Aorta (tissue), 5 donors: ENCODE measurements around the gene CDC34. TPM values are rescaled to one million over a fixed set of nuclear protein-coding genes. Genes with fewer than 3 reads are reported as not detected.
A peak's percentile ranks its signal among the peaks of the same experiment; 100 is the strongest.

Experiments
- ATAC-seq: fragments of 200-7000 bp; cut with Tn5 transposase; one replicate; pipeline ENCODE4 v1.9.1; 2022; ENCODE audit warnings: moderate library complexity; ENCODE audit not compliant: low FRiP score
- DNase-seq, 2 donors: peaks; one replicate each; pipeline ENCODE4 v3.0.0-alpha.2; 2020
- H3K27ac ChIP-seq, 2 donors: one replicate each; pipeline ENCODE4 v1.5.1; 2013; ENCODE audit warnings: low read length in 2 of 2, mild to moderate bottlenecking in 2 of 2, moderate library complexity in 2 of 2, control low read depth in 1 of 2, inconsistent platforms in 1 of 2, low read depth in 1 of 2
- H3K27me3 ChIP-seq, 2 donors: one replicate each; pipeline ENCODE4 v1.6.1; 2013; ENCODE audit warnings: control low read depth in 1 of 2, low read length in 1 of 2, mild to moderate bottlenecking in 1 of 2, moderate library complexity in 1 of 2; ENCODE audit not compliant: insufficient read depth in 2 of 2, control insufficient read depth in 1 of 2
- H3K36me3 ChIP-seq, 2 donors: one replicate each; pipeline ENCODE4 v1.6.1; 2013; ENCODE audit warnings: control low read depth in 1 of 2, low read length in 1 of 2, mild to moderate bottlenecking in 1 of 2; ENCODE audit not compliant: insufficient read depth in 2 of 2, control insufficient read depth in 1 of 2
- H3K4me1 ChIP-seq, 2 donors: one replicate each; pipeline ENCODE4 v1.6.1; 2013; ENCODE audit warnings: low read length in 2 of 2, control low read depth in 1 of 2, mild to moderate bottlenecking in 1 of 2, moderate library complexity in 1 of 2; ENCODE audit not compliant: insufficient read depth in 2 of 2, control insufficient read depth in 1 of 2
- H3K4me3 ChIP-seq, 2 donors: one replicate each; pipeline ENCODE4 v1.5.1; 2013; ENCODE audit warnings: low read length in 2 of 2, control low read depth in 1 of 2, mild to moderate bottlenecking in 1 of 2
- H3K9me3 ChIP-seq: one replicate; pipeline ENCODE4 v1.6.1; 2013; ENCODE audit warnings: mild to moderate bottlenecking, low read length; ENCODE audit not compliant: control insufficient read depth
- WGBS, 2 donors: extraction: QIAGEN DNeasy Blood & Tissue Kit; methylation state at CpG; one replicate each; pipeline ENCODE4 v1.1.7; 2013; 5-methylcytosine and 5-hydroxymethylcytosine counted together
- intact Hi-C, 2 donors: fragments of 100-400 bp; cut with DNase I; formaldehyde crosslinking; loops; one replicate each; pipeline versions ENCODE4 v1.14.2 to v1.15.0; 2022
- polyA plus RNA-seq, 2 donors: library from polyadenylated mRNA; stranded (reverse); fragments of 200-250 nt; gene quantifications; one replicate each; pipeline ENCODE4 v1.2.3, GENCODE V29; 2013
- total RNA-seq, 2 donors: library from RNA; stranded (reverse); fragmentation: NEBNext Ultra II Directional; extraction: Animal tissue kit (Norgen Biotek cat#: 25700); gene quantifications; one replicate each; pipeline ENCODE4 v1.2.1, GENCODE V29; 2021
- donor health status: healthy with polysubstance abuse.
- donor health status: Bipolar disorder and iron deficiency.
- donor health status: DM: no; HTN: no; CAD: no.
- donor health status: DM: no; HTN: no; CAD: no.
- donor health status: DM: yes; HTN: yes; CAD: no.

CDC34 gene
- total and polyA plus RNA-seq, 4 donors = 27.5 to 79.1 (median 43.0) TPM

GRCh38 chr19:513368-514165 is 18.0 kb upstream of the CDC34 start:
- Histone ChIP-seq H3K27me3 (no peaks in the 10 kb centered on the region), H3K4me3 (no peak overlapping the region), H3K27ac (no peak overlapping the region), H3K4me1 (no peaks in the 10 kb centered on the region), H3K9me3 (no peaks in the 10 kb centered on the region), H3K36me3 (no peaks in the 10 kb centered on the region)
- WGBS, 2 donors = 78 to 83% methylated on average over 10 of the region's 10 CpGs
- DNase-seq (no peak), ATAC-seq (no peak)
- intact Hi-C loops = no loop called here

GRCh38 chr19:514166-514663 is 17.3 kb upstream of the CDC34 start:
- Histone ChIP-seq H3K4me1 (no peaks in the 10 kb centered on the region), H3K27me3 (no peaks in the 10 kb centered on the region), H3K27ac (no peak overlapping the region), H3K4me3 (no peak overlapping the region), H3K36me3 (no peaks in the 10 kb centered on the region), H3K9me3 (no peaks in the 10 kb centered on the region)
- ATAC-seq = no peak
- 96% methylated on average over 9 of the region's 9 CpGs for WGBS, 2 donors
- no peak for DNase-seq
- intact Hi-C loops = no loop called here

GRCh38 chr19:517721-518597 is 13.6 kb upstream of the CDC34 start:
- WGBS, 2 donors = 78% methylated on average over 9 to 10 of the region's 10 CpGs
- peak; percentile 34 for ATAC-seq
- no peak for DNase-seq

GRCh38 chr19:518598-519231 is 12.8 kb upstream of the CDC34 start:
- Histone ChIP-seq H3K36me3 (no peaks in the 10 kb centered on the region), H3K4me3 (no peak overlapping the region), H3K9me3 (no peaks in the 10 kb centered on the region), H3K27ac (no peak overlapping the region), H3K27me3 (no peaks in the 10 kb centered on the region), H3K4me1 (no peaks in the 10 kb centered on the region)
- DNase-seq = no peak
- WGBS, 2 donors = 74 to 81% methylated on average over 54 to 58 of the region's 58 CpGs
- no peak for ATAC-seq
- intact Hi-C loops = no loop called here

More at GRCh38 chr19:517721-518597, 13.6 kb upstream of the CDC34 start:
- Histone ChIP-seq H3K27me3 (no peaks in the 10 kb centered on the region), H3K9me3 (no peaks in the 10 kb centered on the region), H3K27ac (no peak overlapping the region), H3K4me1 (no peaks in the 10 kb centered on the region), H3K4me3 (no peak overlapping the region), H3K36me3 (no peaks in the 10 kb centered on the region)
- intact Hi-C loops = no loop called here

GRCh38 chr19:519449-519865 is 12.1 kb upstream of the CDC34 start:
- no peaks in the 10 kb centered on the region for H3K9me3 ChIP-seq
- ATAC-seq (no peak), DNase-seq (no peak)
- no peak overlapping the region for H3K4me3 ChIP-seq
- 88 to 91% methylated on average over 39 to 45 of the region's 45 CpGs for WGBS, 2 donors
- H3K36me3 ChIP-seq = no peaks in the 10 kb centered on the region
- no peaks in the 10 kb centered on the region for H3K27me3 ChIP-seq
- no peaks in the 10 kb centered on the region for H3K4me1 ChIP-seq
- no peak overlapping the region for H3K27ac ChIP-seq
- intact Hi-C loops = no loop called here

- ATAC-seq = no peak
Measured at GRCh38 chr19:522726-523125, 8.8 kb upstream of the CDC34 start.

GRCh38 chr19:524062-524674 is 7.4 kb upstream of the CDC34 start:
- no peak for DNase-seq
- WGBS, 2 donors = 51 to 59% methylated on average over 29 of the region's 29 CpGs
- Histone ChIP-seq H3K4me3 (no peak overlapping the region), H3K27me3 (no peaks in the 10 kb centered on the region), H3K27ac (no peak overlapping the region), H3K36me3 (no peaks in the 10 kb centered on the region), H3K9me3 (no peaks in the 10 kb centered on the region), H3K4me1 (no peaks in the 10 kb centered on the region)
- intact Hi-C loops = no loop called here
- peak; percentile 19 for ATAC-seq

More at GRCh38 chr19:522726-523125, 8.8 kb upstream of the CDC34 start:
- H3K4me1 ChIP-seq = no peaks in the 10 kb centered on the region
- no peak overlapping the region for H3K27ac ChIP-seq
- H3K9me3 ChIP-seq = no peaks in the 10 kb centered on the region
- DNase-seq = no peak
- H3K27me3 ChIP-seq = no peaks in the 10 kb centered on the region
- 95% methylated on average over 12 of the region's 12 CpGs for WGBS, 2 donors
- intact Hi-C loops = no loop called here
- H3K36me3 ChIP-seq = no peaks in the 10 kb centered on the region
- no peak overlapping the region for H3K4me3 ChIP-seq

GRCh38 chr19:525029-525428 is 6.5 kb upstream of the CDC34 start:
- Histone ChIP-seq H3K27ac (no peak overlapping the region), H3K9me3 (no peaks in the 10 kb centered on the region), H3K4me3 (no peak overlapping the region), H3K27me3 (no peaks in the 10 kb centered on the region), H3K36me3 (no peaks in the 10 kb centered on the region), H3K4me1 (no peaks in the 10 kb centered on the region)
- intact Hi-C loops = no loop called here
- ATAC-seq = no peak
- 70 to 73% methylated on average over 18 of the region's 18 CpGs for WGBS, 2 donors
- DNase-seq = no peak
